GM12891 (cell line): ENCODE results near the gene HINT2.

ENCODE experiments used
- POLR2A ChIP-seq: IDR thresholded peaks from 2 replicates; pipeline ENCODE4 v1.6.1; 2011; ENCODE audit warnings: low read depth, low read length, control low read depth
- POLR2AphosphoS5 ChIP-seq: IDR thresholded peaks from 2 replicates; pipeline ENCODE4 v1.6.1; 2011; ENCODE audit warnings: low read depth, low read length, control low read depth
- POU2F2 ChIP-seq: IDR thresholded peaks from 2 replicates; pipeline ENCODE4 v1.6.1; 2011; ENCODE audit warnings: low read depth, mild to moderate bottlenecking, control low read depth, low read length, moderate library complexity
- TAF1 ChIP-seq: IDR thresholded peaks from 2 replicates; pipeline ENCODE4 v1.6.1; 2011; ENCODE audit warnings: low read depth, low read length, control low read depth

- no peak for TF ChIP-seq POLR2AphosphoS5
- TF ChIP-seq POLR2A = no peak
- TF ChIP-seq TAF1 = no peak
- no peak for TF ChIP-seq POU2F2
Measured at GRCh38 chr9:35789541-35789940, 25.3 kb downstream of the HINT2 start.
